Measurements from ENCODE around the gene CTDNEP1.

- no peak for TF ChIP-seq MAX (IDR thresholded peaks at IDR 0.05; ENCODE audit: low read depth)
- no peak for TF ChIP-seq NRF1 (IDR thresholded peaks at IDR 0.05; ENCODE audit: low read depth, low read length)
- no peak for TF ChIP-seq CTCF (IDR thresholded peaks at IDR 0.05)
- no peak for TF ChIP-seq ZBTB33 (IDR thresholded peaks at IDR 0.05; ENCODE audit: borderline replicate concordance, low read depth)
- TF ChIP-seq EZH2phosphoT487 (IDR thresholded peaks at IDR 0.05; ENCODE audit: borderline replicate concordance, low read depth), result no peak
- no peak for TF ChIP-seq REST (IDR thresholded peaks at IDR 0.05; ENCODE audit: low read depth, low read length)
- TF ChIP-seq CHD2 (IDR thresholded peaks at IDR 0.05; ENCODE audit: low read length, partially characterized antibody), result no peak
- TF ChIP-seq TAF1 (IDR thresholded peaks at IDR 0.05; ENCODE audit: borderline replicate concordance, low read depth, low read length), result no peak
- no peak for TF ChIP-seq USF2 (IDR thresholded peaks at IDR 0.05; ENCODE audit: borderline replicate concordance, low read depth, low read length)
- TF ChIP-seq RXRA (IDR thresholded peaks at IDR 0.05; ENCODE audit: borderline replicate concordance, low read depth), result no peak
- no peak for TF ChIP-seq PBX3 (IDR thresholded peaks at IDR 0.05)
- TF ChIP-seq POLR2AphosphoS5 (IDR thresholded peaks at IDR 0.05; ENCODE audit: low read depth, low read length), result no peak
- TF ChIP-seq YY1 (IDR thresholded peaks at IDR 0.05; ENCODE audit: low read depth), result no peak
These were observed 2.3 kb downstream of the CTDNEP1 start for GRCh38 chr17:7249214-7249613.
